Measurements from ENCODE around the gene NLGN4X. TPM values are rescaled to one million over a fixed set of nuclear protein-coding genes. Genes with fewer than 3 reads are reported as not detected.
"Not testable (repeated sequence)": the region's sequence is repeated elsewhere in the genome, so short reads cannot be mapped to it uniquely, and the experiment has no call there.

Gene NLGN4X
- polyA plus RNA-seq, 3 donors: 11.9 to 13.0 (median 12.4) TPM

DNA sequence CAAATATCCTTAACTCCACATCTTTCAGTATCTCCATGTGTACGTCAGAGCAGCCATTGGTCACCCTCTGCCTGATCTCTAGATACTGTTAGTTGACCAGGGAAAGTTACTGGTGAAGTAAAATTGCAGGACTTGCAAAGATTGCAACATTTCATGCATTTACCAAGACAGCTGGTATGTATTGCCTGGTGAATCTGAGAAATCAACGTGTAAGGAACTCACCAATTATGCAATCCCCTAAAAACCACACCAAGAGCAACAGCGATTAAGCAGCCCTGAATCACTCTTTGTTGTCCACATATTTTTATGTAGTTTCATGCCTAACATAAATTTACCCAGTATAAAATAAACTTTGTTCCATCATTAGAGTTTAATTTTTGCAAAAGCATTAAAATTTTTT lies 271.2 kb downstream of the NLGN4X start:
- no peak for DNase-seq (ENCODE audit: extremely low read depth in 1 of 11, low read depth in 9 of 11, low spot score in 4 of 11)

DNA sequence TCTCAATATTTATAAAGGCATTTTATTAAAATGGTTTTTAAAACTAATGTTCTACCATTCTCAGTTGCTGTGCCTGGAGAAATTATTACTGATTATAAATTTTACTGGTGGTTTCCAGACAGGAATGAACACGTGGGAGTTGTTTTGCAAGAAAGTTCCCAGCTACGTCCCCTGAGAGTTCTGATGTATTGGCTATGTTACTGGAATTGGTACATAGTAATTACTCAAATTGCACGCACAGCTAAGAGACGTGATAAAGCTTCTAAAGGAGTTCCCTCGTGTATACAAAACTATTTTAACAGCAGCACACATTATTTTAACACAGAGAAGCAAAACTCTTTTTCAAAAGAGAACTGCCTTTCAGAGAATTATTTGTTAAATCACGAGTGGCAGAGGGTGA lies 292.2 kb downstream of the NLGN4X start:
- DNase-seq (ENCODE audit: extremely low read depth in 1 of 11, low read depth in 9 of 11, low spot score in 4 of 11): peak in 3 of 11 donors; percentile 0 to 3 (median 3)

DNA sequence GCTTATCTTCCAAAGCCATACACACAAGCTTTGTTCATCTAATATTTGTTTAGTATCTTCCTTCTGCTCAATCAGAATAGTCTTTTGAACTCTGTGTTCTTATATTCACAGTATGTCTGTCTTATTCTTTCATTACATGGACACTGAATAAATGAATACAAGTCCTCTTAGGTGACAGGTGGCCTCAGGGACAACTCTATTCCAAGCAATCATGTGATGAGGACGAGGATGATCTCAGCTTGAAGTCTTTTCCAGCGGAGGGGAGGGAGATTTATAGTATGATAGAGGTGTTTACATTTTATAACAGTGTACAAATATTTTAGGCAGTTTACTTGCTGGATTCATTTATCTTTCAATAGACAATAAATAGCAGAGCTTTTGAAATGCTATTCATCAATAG lies 300.4 kb downstream of the NLGN4X start:
- DNase-seq (ENCODE audit: extremely low read depth in 1 of 11, low read depth in 9 of 11, low spot score in 4 of 11): no peak

- DNase-seq (ENCODE audit: extremely low read depth in 1 of 11, low read depth in 9 of 11, low spot score in 4 of 11): no peak
These were observed 311.7 kb downstream of the NLGN4X start for GRCh38 chrX:5916945-5917344.

DNA sequence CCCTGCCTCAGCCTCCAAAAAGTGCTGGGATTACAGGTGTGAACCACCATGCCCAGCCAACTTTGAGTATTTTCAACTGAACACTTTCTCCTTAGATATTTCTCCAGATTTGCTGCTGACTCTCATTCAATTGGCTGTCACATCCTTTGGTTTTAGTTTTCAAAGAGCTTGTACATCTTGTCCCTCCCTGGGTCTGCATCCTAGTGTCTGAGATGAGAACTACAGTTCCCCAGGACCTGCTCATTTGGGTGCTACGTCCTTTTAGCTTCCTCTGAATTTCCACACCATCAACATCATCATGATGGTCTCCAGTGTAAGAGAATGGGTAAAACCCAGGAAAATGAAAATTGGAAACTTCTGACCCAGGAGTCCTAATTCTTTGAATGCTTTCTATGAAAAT lies 312.9 kb downstream of the NLGN4X start:
- DNase-seq (ENCODE audit: extremely low read depth in 1 of 11, low read depth in 9 of 11, low spot score in 4 of 11): no peak

DNA sequence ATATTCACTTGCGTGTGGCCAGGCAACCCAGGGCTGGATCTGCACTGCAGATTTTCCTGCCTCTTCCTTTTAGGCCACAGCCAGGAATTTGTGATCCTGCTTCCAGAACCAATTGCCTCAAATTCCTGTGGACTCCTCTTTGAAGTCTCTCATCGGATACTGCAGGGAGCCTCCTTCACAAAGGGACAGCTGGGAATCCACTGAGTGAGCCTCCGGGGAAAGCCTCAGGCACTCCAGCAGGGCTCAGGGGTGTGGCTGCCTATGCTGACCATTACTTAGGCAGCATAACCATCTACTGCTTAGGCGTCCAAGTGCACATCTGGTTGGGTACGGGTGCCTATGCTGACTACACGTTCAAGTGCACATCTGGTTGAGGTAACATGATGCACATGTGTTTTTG lies 321.5 kb downstream of the NLGN4X start:
- no peak for DNase-seq (ENCODE audit: extremely low read depth in 1 of 11, low read depth in 9 of 11, low spot score in 4 of 11)

DNA sequence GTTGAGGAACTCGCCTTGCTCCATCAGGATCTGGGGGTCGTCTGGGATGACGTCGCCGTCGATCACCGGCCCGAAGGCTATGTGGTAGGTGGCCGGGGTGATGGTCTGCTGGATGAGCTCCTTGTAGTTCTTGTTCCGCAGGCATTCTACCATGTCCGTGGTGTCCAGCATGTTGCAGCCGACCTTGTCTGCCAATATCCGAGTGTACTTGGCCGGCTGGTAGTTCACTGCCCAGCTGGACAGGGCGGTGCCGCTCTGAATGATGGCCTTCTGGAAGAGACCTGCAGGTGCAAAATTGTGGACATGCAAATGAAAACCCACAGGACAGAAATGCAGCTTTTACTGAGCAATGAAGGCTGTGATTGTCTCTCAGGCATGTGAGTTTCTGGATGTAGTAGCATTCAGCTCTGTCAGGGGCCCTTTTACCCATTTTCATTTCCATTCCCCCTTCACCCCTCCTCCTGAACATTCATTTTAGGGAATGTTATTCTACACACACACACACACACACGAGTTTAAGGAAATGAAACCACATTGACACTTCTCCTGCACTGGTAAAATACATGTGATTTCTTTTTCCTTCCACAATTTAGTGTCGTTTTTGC lies 325.0 kb downstream of the NLGN4X start:
- DNase-seq (ENCODE audit: extremely low read depth in 1 of 11, low read depth in 9 of 11, low spot score in 4 of 11): not testable (repeated sequence)

DNA sequence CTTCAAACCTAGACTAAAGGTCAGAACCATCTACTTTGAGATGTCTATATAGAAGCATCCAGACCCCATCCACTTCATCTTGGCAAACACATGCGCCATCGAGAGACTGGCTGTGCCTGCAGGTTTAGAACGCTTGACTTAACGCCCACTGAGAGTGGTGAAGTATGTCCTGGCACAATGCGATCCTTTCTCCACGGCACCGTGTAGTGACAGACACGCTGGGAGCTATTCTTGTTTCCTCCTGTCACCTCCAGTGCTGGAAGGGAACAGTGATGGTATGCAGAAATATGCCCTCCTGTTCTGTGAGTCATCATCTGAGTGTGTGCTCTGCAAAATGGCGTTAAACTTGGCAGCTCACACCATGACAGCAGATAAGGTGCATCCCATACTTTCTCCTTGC lies 330.2 kb downstream of the NLGN4X start:
- DNase-seq (ENCODE audit: extremely low read depth in 1 of 11, low read depth in 9 of 11, low spot score in 4 of 11): no peak

DNA sequence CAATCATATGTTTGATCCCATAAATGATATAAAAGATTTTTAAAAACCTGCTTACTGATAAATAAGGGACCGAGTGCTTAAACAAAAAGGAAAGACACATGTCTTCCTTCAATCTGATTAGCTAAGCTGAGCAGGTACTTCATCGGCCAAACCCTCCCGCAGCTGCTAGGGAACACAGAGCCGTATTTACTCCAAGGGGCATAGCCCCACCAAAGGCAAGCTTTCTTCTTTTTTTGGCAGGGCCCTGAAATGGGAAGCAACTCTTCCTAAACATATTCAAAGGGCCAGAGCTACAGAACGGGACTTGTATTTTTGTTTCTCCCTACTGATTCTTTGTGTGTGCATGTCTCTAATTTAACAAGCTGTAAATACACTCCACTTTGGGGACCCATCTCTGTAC lies 337.3 kb downstream of the NLGN4X start:
- no peak for DNase-seq (ENCODE audit: extremely low read depth in 1 of 11, low read depth in 9 of 11, low spot score in 4 of 11)

DNA sequence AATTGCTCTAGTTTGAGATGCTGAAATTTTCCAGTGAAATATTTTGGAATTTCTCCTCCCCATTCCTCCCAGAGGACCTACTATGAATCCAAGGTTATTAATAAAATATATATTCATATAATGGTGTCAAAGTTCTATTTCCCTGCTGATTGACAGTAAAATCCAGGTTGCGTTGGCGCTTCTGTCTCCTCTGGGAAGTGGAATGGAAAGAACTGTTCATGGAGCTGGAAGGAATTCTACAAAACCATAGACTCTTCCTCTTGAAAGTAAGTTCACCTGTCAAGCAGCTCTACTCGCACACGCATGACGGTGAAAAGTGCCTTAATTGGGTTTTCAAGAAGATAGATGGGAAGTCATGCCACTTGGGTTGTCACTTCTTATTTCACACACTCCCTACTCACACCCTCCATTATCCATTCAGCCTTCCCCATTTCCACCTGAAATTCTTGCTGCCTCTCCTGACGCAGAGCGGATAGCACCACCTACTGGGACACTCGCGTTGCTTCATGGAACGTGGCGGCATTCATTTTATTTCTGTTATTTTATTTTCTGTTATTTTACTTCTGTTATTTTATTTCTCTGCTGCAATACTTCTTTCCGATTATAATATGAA lies 351.6 kb downstream of the NLGN4X start:
- peak in 2 of 11 donors; percentile 3 to 11 for DNase-seq (ENCODE audit: extremely low read depth in 1 of 11, low read depth in 9 of 11, low spot score in 4 of 11)

GRCh38 chrX:5870238-5870637 lies 358.4 kb downstream of the NLGN4X start:
- no peak for DNase-seq (ENCODE audit: extremely low read depth in 1 of 11, low read depth in 9 of 11, low spot score in 4 of 11)

DNA sequence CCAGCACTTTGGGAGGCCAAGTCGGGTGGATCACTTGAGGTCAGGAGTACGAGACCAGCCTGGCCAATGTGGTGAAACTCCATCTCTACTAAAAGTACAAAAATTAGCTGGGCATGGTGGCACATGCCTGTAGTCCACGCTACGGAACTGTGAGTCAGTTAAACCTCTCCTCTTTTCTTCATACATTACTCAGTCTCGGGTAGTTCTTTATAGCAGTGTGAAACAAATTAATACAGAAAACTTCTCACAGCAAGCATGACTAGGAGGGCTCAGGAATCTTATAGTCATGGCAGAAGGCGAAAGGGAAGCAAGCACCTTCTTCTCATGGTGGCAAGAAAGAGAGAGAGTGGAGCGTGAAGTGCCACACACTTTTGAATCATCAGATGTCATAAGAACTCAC lies 358.9 kb downstream of the NLGN4X start:
- no peak for DNase-seq (ENCODE audit: extremely low read depth in 1 of 11, low read depth in 9 of 11, low spot score in 4 of 11)

- no peak for DNase-seq (ENCODE audit: extremely low read depth in 1 of 11, low read depth in 9 of 11, low spot score in 4 of 11)
These were observed 360.9 kb downstream of the NLGN4X start for GRCh38 chrX:5867778-5868177.

DNA sequence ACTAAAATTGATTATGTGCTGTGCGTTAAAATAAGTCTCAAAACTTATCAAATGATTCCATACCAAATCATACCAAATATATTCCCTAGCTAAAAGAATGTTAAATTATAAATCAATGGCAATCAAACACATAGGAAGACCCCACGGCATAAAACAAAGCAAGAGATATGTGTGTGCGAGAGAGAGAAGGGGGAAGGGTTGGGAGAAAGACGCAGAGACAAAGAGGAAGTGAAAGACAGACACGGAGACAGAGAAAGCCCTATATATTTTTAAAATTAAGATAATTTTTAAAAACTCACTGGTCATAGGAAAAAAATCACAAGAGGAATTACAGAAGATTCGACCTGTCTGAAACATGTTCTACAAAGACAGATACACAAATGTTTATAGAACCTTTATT lies 371.4 kb downstream of the NLGN4X start:
- no peak for DNase-seq (ENCODE audit: extremely low read depth in 1 of 11, low read depth in 9 of 11, low spot score in 4 of 11)

DNA sequence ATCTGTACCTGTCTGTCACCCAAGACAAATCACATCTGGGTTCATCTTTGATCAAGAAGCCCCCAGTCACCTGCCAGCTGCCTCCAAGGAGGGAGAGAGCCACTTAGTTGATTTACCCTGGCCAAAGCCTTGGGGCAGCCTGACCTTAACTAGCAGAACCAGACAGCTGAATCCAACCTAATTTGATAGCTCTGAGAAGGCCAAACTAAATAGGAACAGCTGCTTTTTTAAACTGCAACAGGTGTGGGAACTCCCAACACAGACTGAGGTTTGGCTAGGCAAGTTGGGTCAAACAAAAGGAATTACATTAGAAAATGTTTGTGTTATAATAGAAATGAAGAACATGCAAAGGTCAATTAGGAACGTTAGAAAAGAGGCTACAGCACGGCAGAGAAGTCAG lies 375.7 kb downstream of the NLGN4X start:
- no peak for DNase-seq (ENCODE audit: extremely low read depth in 1 of 11, low read depth in 9 of 11, low spot score in 4 of 11)

DNA sequence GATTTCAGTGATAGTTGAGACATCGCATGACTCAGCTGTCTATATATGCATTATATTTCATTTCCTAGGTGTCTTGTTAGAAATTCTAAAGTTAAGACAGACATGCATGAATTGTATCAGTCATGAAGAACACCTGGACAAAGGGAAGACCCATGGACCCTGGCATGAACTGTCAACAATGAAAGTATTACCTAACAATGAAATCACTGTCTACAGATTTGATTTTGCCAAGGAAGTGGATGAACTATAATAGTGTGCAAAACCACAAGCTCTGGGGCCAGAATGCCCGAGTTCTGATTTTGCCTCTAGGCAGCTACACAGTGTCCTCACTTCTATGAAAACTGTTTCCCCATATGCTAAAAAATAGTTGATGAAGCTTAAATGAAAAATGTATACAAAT lies 386.1 kb downstream of the NLGN4X start:
- DNase-seq (ENCODE audit: extremely low read depth in 1 of 11, low read depth in 9 of 11, low spot score in 4 of 11): no peak
